K562 (cell line): ENCODE data around the gene AOC1. TPM values are rescaled to one million over a fixed set of nuclear protein-coding genes. Genes with fewer than 3 reads are reported as not detected.

Source experiments
- ATAC-seq: fragments of 200-7000 bp; cut with Tn5 transposase; 3 replicates; pipeline ENCODE4 v1.9.1; 2020; ENCODE audit warnings: moderate library complexity
- BruUV-seq: library from RNA; stranded (reverse); fragments of 400-500 nt; replicated peaks from 2 replicates; lab custom pipeline; 2021; lab: Mats Ljungman, UMichigan
- CTCF ChIA-PET: fragments of 300-600 bp; formaldehyde crosslinking; extraction: SDS; loops from one replicate; lab custom pipeline; 2021; ENCODE audit warnings: low intra/inter-chr PET ratio; lab: Yijun Ruan, JAX
- POLR2A ChIA-PET: fragments of 300-600, 350-650 bp; sonication (Branson Sonifier 250); formaldehyde crosslinking; extraction: SDS; loops from one replicate; lab custom pipeline; 2021; ENCODE audit warnings: antibody characterized with exemption, inconsistent platforms; lab: Yijun Ruan, JAX
- DNase-seq, 4 experiments: peaks; one replicate each; pipeline versions ENCODE4 v3.0.0 to v3.0.0-alpha.2; 2011 to 2018; ENCODE audit warnings: low spot score in 3 of 4, mixed read lengths in 3 of 4; ENCODE audit errors: extremely low read depth in 1 of 4
- FAIRE-seq: peaks from 2 replicates; lab custom pipeline; 2011; peaks lifted over from hg19 to GRCh38; lab: Jason Lieb, UNC
- H2AFZ ChIP-seq: 2 replicates; pipeline ENCODE4 v1.6.0; 2011; ENCODE audit warnings: low read depth, low read length, control low read depth, inconsistent platforms
- H3K27ac ChIP-seq: fragments of 200-600 bp; 3 replicates; pipeline ENCODE4 v1.8.0; 2011; ENCODE audit warnings: low read depth, mild to moderate bottlenecking, control low read depth, inconsistent platforms, low read length, moderate library complexity, mixed read lengths; ENCODE audit errors: extremely low read depth
- H3K27me3 ChIP-seq, 2 experiments: fragments of 300-600 bp in 1 of 2; 2 replicates in 1 of 2; 3 replicates in 1 of 2; pipeline versions ENCODE4 v1.6.0 to v1.8.0; 2011; ENCODE audit warnings: inconsistent platforms in 2 of 2, low read length in 2 of 2, mild to moderate bottlenecking in 1 of 2, mixed read lengths in 1 of 2, moderate library complexity in 1 of 2; ENCODE audit not compliant: control insufficient read depth in 2 of 2, insufficient read depth in 2 of 2
- H3K36me3 ChIP-seq: fragments of 300-600 bp; 3 replicates; pipeline ENCODE4 v1.8.0; 2011; ENCODE audit warnings: mild to moderate bottlenecking, low read length, inconsistent platforms; ENCODE audit not compliant: control insufficient read depth, insufficient read depth
- H3K4me1 ChIP-seq, 2 experiments: fragments of 200-600 bp in 1 of 2; replicated peaks in 1 of 2; 2 replicates in 1 of 2; 3 replicates in 1 of 2; pipeline versions ENCODE4 v1.5.1 to v1.8.0; 2011; ENCODE audit warnings: inconsistent platforms in 2 of 2, low read length in 2 of 2, mild to moderate bottlenecking in 1 of 2, mixed read lengths in 1 of 2, moderate library complexity in 1 of 2; ENCODE audit not compliant: control insufficient read depth in 2 of 2, insufficient read depth in 2 of 2
- H3K4me2 ChIP-seq: 2 replicates; pipeline ENCODE4 v1.6.1; 2011; ENCODE audit warnings: low read length, control low read depth, inconsistent platforms, mixed read lengths; ENCODE audit not compliant: insufficient read depth
- H3K4me3 ChIP-seq: fragments of 200-600 bp; sonication (generic), shearing (Covaris generic); 2 replicates; pipeline ENCODE4 v1.5.1; 2016; ENCODE audit warnings: control low read depth, inconsistent platforms
- H3K79me2 ChIP-seq: fragments of 200-600 bp; 3 replicates; pipeline ENCODE4 v1.8.0; 2011; ENCODE audit warnings: low read length, inconsistent platforms; ENCODE audit not compliant: control insufficient read depth, insufficient read depth
- H3K9ac ChIP-seq, 2 experiments: 2 replicates each; pipeline versions ENCODE4 v1.6.0 to v1.6.1; 2011; ENCODE audit warnings: low read depth in 2 of 2, low read length in 2 of 2, control low read depth in 1 of 2, inconsistent platforms in 1 of 2, mild to moderate bottlenecking in 1 of 2, mixed read lengths in 1 of 2; ENCODE audit not compliant: insufficient read depth in 1 of 2
- H3K9me1 ChIP-seq: one replicate; pipeline ENCODE4 v1.6.0; 2011; ENCODE audit warnings: inconsistent platforms, mild to moderate bottlenecking, low read length, moderate library complexity; ENCODE audit not compliant: control insufficient read depth, insufficient read depth
- H3K9me3 ChIP-seq: replicated peaks from 2 replicates; pipeline ENCODE4 v1.5.1; 2011; ENCODE audit warnings: low read depth, low read length, inconsistent platforms; ENCODE audit not compliant: control insufficient read depth, insufficient read depth
- H4K20me1 ChIP-seq: replicated peaks from 2 replicates; pipeline ENCODE4 v1.6.1; 2011; ENCODE audit warnings: low read length, inconsistent platforms, mixed read lengths; ENCODE audit not compliant: control insufficient read depth, insufficient read depth
- AFF4 ChIP-seq: sonication (generic); formaldehyde crosslinking; IDR thresholded peaks from 2 replicates; pipeline ENCODE4 v1.8.0; 2023; ENCODE audit warnings: mild to moderate bottlenecking, missing genetic modification reagents
- CTCFL ChIP-seq: IDR thresholded peaks from 2 replicates; pipeline ENCODE4 v1.6.1; 2011; ENCODE audit warnings: borderline replicate concordance, low read depth, mild to moderate bottlenecking, moderate library complexity, low read length; ENCODE audit not compliant: insufficient read depth, poor library complexity, severe bottlenecking
- KAT8 ChIP-seq: fragments of 450-650 bp; IDR thresholded peaks from 2 replicates; pipeline ENCODE4 v1.6.1; 2016; ENCODE audit warnings: low read depth, mild to moderate bottlenecking
- MAFG ChIP-seq: fragments of 450-650 bp; conservative IDR thresholded peaks from 2 replicates; pipeline ENCODE4 v1.6.1; 2016; ENCODE audit warnings: missing genetic modification characterization, missing compliant biosample characterization
- MEF2D ChIP-seq: conservative IDR thresholded peaks from 2 replicates; pipeline ENCODE4 v1.6.1; 2016; ENCODE audit warnings: low read depth, missing genetic modification characterization, missing compliant biosample characterization
- MYNN ChIP-seq, 2 experiments: sonication (generic); formaldehyde crosslinking in 1 of 2; IDR thresholded peaks; 2 replicates each; pipeline versions ENCODE4 v1.5.0 to v1.6.1; 2016 to 2020; ENCODE audit warnings: antibody characterized with exemption in 1 of 2, missing genetic modification reagents in 1 of 2
- NFIC ChIP-seq: fragments of 450-650 bp; IDR thresholded peaks from 2 replicates; pipeline ENCODE4 v1.6.1; 2017; ENCODE audit warnings: mild to moderate bottlenecking, inconsistent platforms
- RBM15 ChIP-seq: fragments of 200-400 bp; formaldehyde crosslinking; IDR thresholded peaks from 2 replicates; pipeline ENCODE4 v1.6.1; 2018; ENCODE audit warnings: mild to moderate bottlenecking, low read length, moderate library complexity; ENCODE audit not compliant: insufficient read depth
- RHOXF2B ChIP-seq: fragments of 250-450 bp; sonication (Bioruptor Pico); conservative IDR thresholded peaks from 2 replicates; pipeline ENCODE4 v1.5.1; 2021
- SLC30A9 ChIP-seq: fragments of 250-450 bp; sonication (Bioruptor Pico); IDR thresholded peaks from 2 replicates; pipeline ENCODE4 v1.8.0; 2022; ENCODE audit warnings: mild to moderate bottlenecking, moderate library complexity
- STAT5A ChIP-seq: IDR thresholded peaks from 2 replicates; pipeline ENCODE4 v1.6.1; 2012; ENCODE audit warnings: low read length, inconsistent platforms, borderline replicate concordance
- ZNF121 ChIP-seq: sonication (generic); formaldehyde crosslinking; conservative IDR thresholded peaks from 2 replicates; pipeline ENCODE4 v1.8.0; 2022; ENCODE audit warnings: missing genetic modification reagents
- ZNF24 ChIP-seq: fragments of 450-650 bp; IDR thresholded peaks from 2 replicates; pipeline ENCODE4 v1.6.1; 2016
- WGBS: fragments of 100-300 bp; shearing (Covaris generic); methylation state at CpG from one replicate; pipeline ENCODE4 v1.1.6; 2016; ENCODE audit warnings: low coverage, mixed read lengths; ENCODE audit not compliant: insufficient coverage; ENCODE audit errors: missing lambda C conversion rate; 5-methylcytosine and 5-hydroxymethylcytosine counted together
- in situ Hi-C: fragments of 300-500 bp; cut with MboI; formaldehyde crosslinking; loops from 4 replicates; pipeline ENCODE4 v1.15.0; 2018; ENCODE audit warnings: inconsistent platforms, mixed read lengths
- intact Hi-C: fragments of 100-400 bp; cut with micrococcal nuclease; formaldehyde crosslinking; loops from 2 replicates; pipeline ENCODE4 v1.14.2; 2022
- polyA plus RNA-seq, 8 experiments: library from polyadenylated mRNA; depleted of rRNA in 4 of 8; stranded (reverse) in 5 of 8; unstranded in 3 of 8; fragments of >200 nt; fragmentation: Nextera tagmentation in 2 of 8; fragmentation: Illumina TruSeq in 1 of 8; extraction: Ambion mirVana in 2 of 8; extraction: Trizol in 1 of 8; gene quantifications; 2 replicates each; pipeline versions ENCODE4 v1.2.1 to v1.2.3, GENCODE V29; 2011 to 2014; ENCODE audit warnings: inconsistent platforms in 1 of 8, missing spikeins in 1 of 8
- total RNA-seq, 7 experiments: library from RNA; depleted of rRNA in 6 of 7; stranded (reverse); fragments of >200 nt in 6 of 7; fragmentation: Illumina TruSeq in 2 of 7; extraction: Trizol in 2 of 7; gene quantifications; 2 replicates each; pipeline versions ENCODE4 v1.2.1 to v1.2.3, GENCODE V29; 2011 to 2021; ENCODE audit warnings: low replicate concordance in 1 of 7

AOC1 gene
- total and polyA plus RNA-seq, 9 of the 15 experiments (the other 6 are each of a cell fraction or from before 2014, with no cell fraction given): not detected

DNA sequence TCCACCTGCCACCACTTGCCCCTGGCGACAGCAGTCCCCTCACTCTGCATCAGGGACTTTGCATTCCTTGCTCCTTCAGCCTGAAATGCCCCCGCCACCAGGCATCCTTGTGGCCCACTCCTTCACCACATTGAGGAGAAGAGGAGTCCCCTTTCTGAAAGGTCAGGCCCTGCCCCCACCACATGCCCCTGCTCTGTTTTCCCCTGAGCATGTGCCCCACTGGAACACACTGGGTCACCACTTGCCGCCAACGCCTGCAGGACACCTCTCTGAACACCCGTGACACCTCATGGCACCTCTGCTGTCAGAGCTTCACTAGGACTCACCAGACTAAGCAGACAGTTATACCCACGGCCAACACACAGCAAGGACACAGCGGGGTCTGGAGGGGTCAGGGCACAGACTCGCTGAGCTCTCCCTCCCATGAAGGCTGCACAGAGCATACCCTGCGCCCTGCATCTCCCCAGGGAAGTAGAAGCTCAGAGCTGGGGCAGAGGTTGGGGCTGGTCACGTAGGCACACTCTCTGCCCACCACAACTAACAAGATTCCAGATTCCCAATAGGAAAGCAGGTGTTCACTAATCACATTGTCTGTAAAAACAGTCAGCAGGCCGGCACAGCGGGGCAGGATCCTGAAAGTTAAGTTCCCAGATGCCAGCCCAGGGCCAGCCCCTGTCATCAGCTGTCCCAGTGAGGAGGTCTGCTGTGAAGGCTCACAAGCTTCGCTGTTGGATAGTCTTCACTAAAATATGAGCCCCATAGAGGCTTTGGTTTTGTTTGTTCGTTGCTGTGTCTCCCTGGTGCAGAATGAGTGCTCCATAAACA, 5.8 kb upstream of the AOC1 start:
- no TSS peak for BruUV-seq
- no peak overlapping the region for H3K4me3 ChIP-seq
- H4K20me1 ChIP-seq: peaks cover under 1% of the 10 kb centered on the region; the same call in 1 of the 2 replicates
- in situ Hi-C loops (no loop called here), intact Hi-C loops (no loop called here)
- ATAC-seq (no peak), DNase-seq (no peak), FAIRE-seq (no peak)
- POLR2A ChIA-PET: interaction anchor here (0.6 to 1.3 kb wide), 5 partner anchors 10 to 92 kb away, joined by 3 to 5 read pairs (median 3); no protein-coding TSS in a partner anchor
- H3K36me3 ChIP-seq: no peaks in the 10 kb centered on the region
- no peak overlapping the region for H3K4me2 ChIP-seq
- CTCF ChIA-PET: no interaction called here
- H3K79me2 ChIP-seq: no peaks in the 10 kb centered on the region
- no peaks in the 10 kb centered on the region for H3K4me1 ChIP-seq
- H3K27me3 ChIP-seq: peaks cover 72 to 78% of the 10 kb centered on the region in 2 experiments
- H3K9me1 ChIP-seq: no peaks in the 10 kb centered on the region
- H3K27ac ChIP-seq: no peak overlapping the region
- H3K9me3 ChIP-seq: no peaks in the 10 kb centered on the region
- WGBS: 1% methylated on average over 14 of the region's 14 CpGs
- no peak overlapping the region for H3K9ac ChIP-seq
- H2AFZ ChIP-seq: no peak overlapping the region
- no peak for TF ChIP-seq CTCFL
- TF ChIP-seq STAT5A: no peak
- no peak for TF ChIP-seq ZNF24
- no peak for TF ChIP-seq NFIC
- TF ChIP-seq MYNN (IDR thresholded peaks at IDR 0.05): no peak
- no peak for TF ChIP-seq MYNN (CRISPR knock-in tag; IDR thresholded peaks at IDR 0.05)
- no peak for TF ChIP-seq SLC30A9 (CRISPR knock-in tag)
- no peak for TF ChIP-seq MEF2D
- no peak for TF ChIP-seq ZNF121 (CRISPR knock-in tag)
- TF ChIP-seq MAFG (tag): no peak
- TF ChIP-seq AFF4 (CRISPR knock-in tag): no peak
- no peak for TF ChIP-seq RBM15
- no peak for TF ChIP-seq RHOXF2B (CRISPR knock-in tag)
- TF ChIP-seq KAT8: no peak
